H1 (cell line): ENCODE data around the gene SH2D1A. TPM values are rescaled to one million over a fixed set of nuclear protein-coding genes. Genes with fewer than 3 reads are reported as not detected.

Experiments used
- SP1 ChIP-seq: IDR thresholded peaks from 2 replicates; pipeline ENCODE4 v1.6.1; 2011; ENCODE audit warnings: low read depth, low read length
- polyA plus RNA-seq, 7 experiments: library from polyadenylated mRNA; depleted of rRNA in 3 of 7; stranded (reverse) in 5 of 7; unstranded in 2 of 7; fragments of >200 nt in 5 of 7; fragments of 200-250 nt in 2 of 7; gene quantifications; 1 replicate in 5 of 7; 2 replicates in 1 of 7; 4 replicates in 1 of 7; pipeline versions ENCODE4 v1.2.1 to v1.2.3, GENCODE V29; 2011 to 2013; ENCODE audit warnings: missing spikeins in 2 of 7, mixed read lengths in 2 of 7
- total RNA-seq: library from RNA; stranded (reverse); fragmentation: NEBNext Ultra II Directional; extraction: Animal tissue kit (Norgen Biotek cat#: 25700); gene quantifications from 2 replicates; pipeline ENCODE4 v1.2.1, GENCODE V29; 2021
- TF ChIP-seq, protein P1 (sequence below): IDR thresholded peaks from 2 replicates; pipeline ENCODE4 v1.6.1; 2011; ENCODE audit warnings: low read depth, mild to moderate bottlenecking, low read length; ENCODE audit not compliant: insufficient read depth

Gene SH2D1A
- total and polyA plus RNA-seq, 2 of the 8 experiments (the other 6 are each of a cell fraction or from before 2014, with no cell fraction given), result not detected

DNA sequence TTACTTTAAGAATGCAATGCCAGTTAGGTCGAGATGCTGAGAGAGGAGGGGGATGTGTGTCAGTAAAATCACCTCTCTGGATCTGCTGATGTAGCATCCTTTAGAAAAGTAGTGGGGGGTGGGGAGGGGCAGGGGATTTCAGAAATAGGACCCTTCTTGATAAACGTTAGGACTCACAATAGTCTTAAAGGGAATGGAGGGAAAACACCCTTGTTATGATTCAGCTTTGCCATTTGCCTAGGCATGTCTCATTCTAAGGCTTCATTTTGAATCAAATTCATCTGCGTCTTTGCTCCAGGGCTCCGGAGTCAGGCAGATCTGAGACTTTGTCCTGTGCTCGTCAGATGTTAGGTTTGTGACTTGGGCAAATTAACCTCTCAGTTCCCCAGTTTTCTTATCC, 879 bp downstream of the SH2D1A start (continued):
- TF ChIP-seq SP1, result no peak
- TF ChIP-seq, protein P1, sequence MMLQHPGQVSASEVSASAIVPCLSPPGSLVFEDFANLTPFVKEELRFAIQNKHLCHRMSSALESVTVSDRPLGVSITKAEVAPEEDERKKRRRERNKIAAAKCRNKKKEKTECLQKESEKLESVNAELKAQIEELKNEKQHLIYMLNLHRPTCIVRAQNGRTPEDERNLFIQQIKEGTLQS, result no peak
- TF ChIP-seq, all 59 proteins: peak for 0
